Smooth muscle cell (in vitro differentiated cells): ENCODE measurements around the gene DEGS2. TPM values are rescaled to one million over a fixed set of nuclear protein-coding genes. Genes with fewer than 3 reads are reported as not detected.

Experiments
- DNase-seq: peaks from one replicate; lab custom pipeline; 2025; ENCODE audit not compliant: unreplicated experiment; lab: John Stamatoyannopoulos, UW
- H2AFZ ChIP-seq: fragments of 200-600 bp; sonication (generic); 2 replicates; pipeline ENCODE4 v1.6.0; 2016; ENCODE audit warnings: antibody characterized with exemption, low read depth, mild to moderate bottlenecking
- H3F3A ChIP-seq: fragments of 200-600 bp; sonication (generic); 2 replicates; pipeline ENCODE4 v1.6.0; 2017; ENCODE audit warnings: antibody characterized with exemption, low read depth
- H3K27ac ChIP-seq: fragments of 200-600 bp; sonication (generic); 2 replicates; pipeline ENCODE4 v1.5.1; 2016; ENCODE audit warnings: low read depth, mild to moderate bottlenecking
- H3K27me3 ChIP-seq: fragments of 200-600 bp; sonication (generic); 2 replicates; pipeline ENCODE4 v1.6.1; 2016; ENCODE audit warnings: low read depth, mild to moderate bottlenecking
- H3K36me3 ChIP-seq: fragments of 200-600 bp; sonication (generic); 2 replicates; pipeline ENCODE4 v1.5.1; 2016; ENCODE audit warnings: low read depth
- H3K4me1 ChIP-seq: fragments of 200-600 bp; sonication (generic); 2 replicates; pipeline ENCODE4 v1.5.1; 2016; ENCODE audit warnings: low read depth
- H3K4me2 ChIP-seq: fragments of 200-600 bp; sonication (generic); 2 replicates; pipeline ENCODE4 v1.6.0; 2016; ENCODE audit warnings: mild to moderate bottlenecking
- H3K4me3 ChIP-seq: fragments of 200-600 bp; sonication (generic); 2 replicates; pipeline ENCODE4 v1.5.1; 2016; ENCODE audit warnings: mild to moderate bottlenecking
- H3K79me2 ChIP-seq: fragments of 200-600 bp; sonication (generic); 2 replicates; pipeline ENCODE4 v1.6.0; 2016; ENCODE audit warnings: low read depth, mild to moderate bottlenecking
- H3K9ac ChIP-seq: fragments of 200-600 bp; sonication (generic); 2 replicates; pipeline ENCODE4 v1.6.0; 2016; ENCODE audit warnings: low read depth
- H3K9me3 ChIP-seq: fragments of 200-600 bp; sonication (generic); replicated peaks from 2 replicates; pipeline ENCODE4 v1.5.1; 2016; ENCODE audit warnings: low read depth
- H4K20me1 ChIP-seq: fragments of 200-600 bp; sonication (generic); 2 replicates; pipeline ENCODE4 v1.6.0; 2016; ENCODE audit warnings: low read depth
- WGBS: methylation state at CpG from one replicate; pipeline ENCODE4 v1.1.7; 2016; ENCODE audit warnings: low lambda C conversion rate; 5-methylcytosine and 5-hydroxymethylcytosine counted together
- polyA plus RNA-seq: library from polyadenylated mRNA; unstranded; fragments of >200 nt; fragmentation: Nextera tagmentation; extraction: Ambion mirVana; gene quantifications from 2 replicates; pipeline ENCODE4 v1.2.1, GENCODE V29; 2016
- total RNA-seq: library from RNA; depleted of rRNA; stranded (reverse); fragments of >200 nt; gene quantifications from 2 replicates; pipeline ENCODE4 v1.2.3, GENCODE V29; 2014
- TF ChIP-seq, protein P1 (sequence below): fragments of 200-600 bp; sonication (generic); IDR thresholded peaks from 2 replicates; pipeline ENCODE4 v1.5.1; 2017; ENCODE audit warnings: borderline replicate concordance, mild to moderate bottlenecking, antibody characterized with exemption; ENCODE audit not compliant: insufficient read depth, poor library complexity, severe bottlenecking

DEGS2 gene
- total and polyA plus RNA-seq, 2 experiments from 2014 or later: 0.45 to 0.83 TPM

DNA sequence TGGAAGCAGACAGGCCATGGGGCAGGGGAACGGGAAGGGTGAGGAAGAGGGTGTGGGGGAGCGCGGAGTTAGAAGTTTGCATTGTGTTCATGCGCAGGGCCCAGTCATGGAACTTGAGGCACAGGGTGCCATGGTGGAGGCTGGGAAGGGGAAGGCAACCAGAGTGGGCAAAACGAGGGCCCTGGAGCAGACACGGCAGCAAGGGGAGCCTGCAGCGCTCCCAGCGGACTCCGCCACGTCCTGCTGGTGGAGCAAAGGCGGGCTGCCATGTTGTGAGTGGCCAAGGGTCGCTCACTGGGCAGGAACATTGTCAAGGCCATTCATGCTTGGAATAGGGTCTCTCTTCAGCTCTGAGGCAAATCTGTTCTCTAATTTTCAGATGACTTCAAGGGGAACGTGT, 20.5 kb downstream of the DEGS2 start:
- H3K4me2 ChIP-seq: no peak overlapping the region

DNA sequence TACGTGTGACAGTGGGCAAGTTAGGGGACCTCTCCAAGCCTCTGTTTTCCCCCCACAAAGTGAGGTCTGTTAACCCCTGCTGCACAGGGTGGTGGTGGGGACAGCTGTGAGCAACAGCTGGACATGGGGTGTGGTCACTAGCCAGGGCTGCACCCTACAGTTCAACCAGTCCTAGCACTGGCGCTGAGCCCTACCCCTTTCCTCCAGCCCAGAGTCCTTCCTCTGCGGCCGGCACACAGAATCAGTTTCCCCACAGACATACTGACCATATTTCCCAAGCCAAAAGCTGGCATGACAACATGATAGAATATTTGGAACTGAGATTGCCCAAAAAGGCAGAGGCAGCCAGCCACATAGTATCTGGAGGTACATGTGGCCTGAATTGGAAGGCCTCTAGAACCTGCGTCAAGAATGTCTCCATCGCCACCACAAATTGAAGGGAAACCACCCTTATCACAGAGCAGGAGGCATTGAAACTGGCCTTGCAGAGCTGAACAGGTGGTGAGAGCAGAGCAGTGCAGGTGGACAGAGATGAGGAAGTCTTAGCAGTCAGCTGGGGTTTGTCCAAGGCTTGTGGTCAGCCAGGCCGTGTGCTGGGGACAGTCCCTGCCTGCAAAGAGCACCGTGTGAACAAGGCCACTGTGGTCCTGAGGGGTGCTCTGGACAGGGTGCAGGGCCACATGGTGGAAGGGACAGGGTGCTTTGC, 21.2 kb downstream of the DEGS2 start:
- no peaks in the 10 kb centered on the region for H3F3A ChIP-seq
- WGBS: 93% methylated on average over 8 of the region's 8 CpGs
- no peak overlapping the region for H3K27ac ChIP-seq
- no peak overlapping the region for H3K9ac ChIP-seq
- TF ChIP-seq, protein P1, sequence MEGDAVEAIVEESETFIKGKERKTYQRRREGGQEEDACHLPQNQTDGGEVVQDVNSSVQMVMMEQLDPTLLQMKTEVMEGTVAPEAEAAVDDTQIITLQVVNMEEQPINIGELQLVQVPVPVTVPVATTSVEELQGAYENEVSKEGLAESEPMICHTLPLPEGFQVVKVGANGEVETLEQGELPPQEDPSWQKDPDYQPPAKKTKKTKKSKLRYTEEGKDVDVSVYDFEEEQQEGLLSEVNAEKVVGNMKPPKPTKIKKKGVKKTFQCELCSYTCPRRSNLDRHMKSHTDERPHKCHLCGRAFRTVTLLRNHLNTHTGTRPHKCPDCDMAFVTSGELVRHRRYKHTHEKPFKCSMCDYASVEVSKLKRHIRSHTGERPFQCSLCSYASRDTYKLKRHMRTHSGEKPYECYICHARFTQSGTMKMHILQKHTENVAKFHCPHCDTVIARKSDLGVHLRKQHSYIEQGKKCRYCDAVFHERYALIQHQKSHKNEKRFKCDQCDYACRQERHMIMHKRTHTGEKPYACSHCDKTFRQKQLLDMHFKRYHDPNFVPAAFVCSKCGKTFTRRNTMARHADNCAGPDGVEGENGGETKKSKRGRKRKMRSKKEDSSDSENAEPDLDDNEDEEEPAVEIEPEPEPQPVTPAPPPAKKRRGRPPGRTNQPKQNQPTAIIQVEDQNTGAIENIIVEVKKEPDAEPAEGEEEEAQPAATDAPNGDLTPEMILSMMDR: no peak
- no peak overlapping the region for H3K4me2 ChIP-seq
- no peaks in the 10 kb centered on the region for H3K79me2 ChIP-seq
- no peaks in the 10 kb centered on the region for H4K20me1 ChIP-seq
- no peaks in the 10 kb centered on the region for H3K4me1 ChIP-seq
- no peak overlapping the region for H3K4me3 ChIP-seq
- no peak overlapping the region for H2AFZ ChIP-seq
- no peaks in the 10 kb centered on the region for H3K27me3 ChIP-seq
- H3K9me3 ChIP-seq: no peaks in the 10 kb centered on the region
- no peak for DNase-seq
- H3K36me3 ChIP-seq: no peaks in the 10 kb centered on the region

More for the DNA sequence above, 20.5 kb downstream of the DEGS2 start:
- no peak overlapping the region for H3K9ac ChIP-seq
- TF ChIP-seq, protein P1: no peak
- H3K79me2 ChIP-seq: no peaks in the 10 kb centered on the region
- over 99% methylated on average over 13 of the region's 13 CpGs for WGBS
- no peak overlapping the region for H3K27ac ChIP-seq
- no peak for DNase-seq
- H3K4me3 ChIP-seq: no peak overlapping the region
- no peaks in the 10 kb centered on the region for H3K4me1 ChIP-seq
- H3K36me3 ChIP-seq: no peaks in the 10 kb centered on the region
- H3F3A ChIP-seq: no peaks in the 10 kb centered on the region
- H3K27me3 ChIP-seq: no peaks in the 10 kb centered on the region
- no peaks in the 10 kb centered on the region for H4K20me1 ChIP-seq
- no peaks in the 10 kb centered on the region for H3K9me3 ChIP-seq
- no peak overlapping the region for H2AFZ ChIP-seq

DNA sequence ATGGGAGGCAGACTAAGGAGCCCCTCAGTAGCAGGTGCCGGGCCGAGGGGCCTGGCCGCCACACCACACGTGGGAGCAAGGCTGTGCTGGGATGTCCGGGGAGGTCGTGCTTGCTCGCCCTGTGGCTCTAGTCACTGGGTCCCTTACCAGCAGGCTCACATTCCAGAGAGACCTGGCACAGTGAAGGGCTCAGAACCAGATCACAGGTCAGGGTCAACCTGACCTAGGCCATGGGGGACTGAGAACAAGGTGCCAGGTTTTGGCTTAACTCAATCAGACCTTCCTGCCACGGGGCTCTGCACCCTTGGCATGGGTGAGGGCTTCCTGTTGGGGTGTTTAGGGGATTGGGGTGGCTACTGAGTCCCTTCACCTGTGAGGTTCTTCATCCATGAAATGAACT, 22.3 kb downstream of the DEGS2 start:
- TF ChIP-seq, protein P1: no peak
- Histone ChIP-seq H3K9ac (no peak overlapping the region), H3K27me3 (no peaks in the 10 kb centered on the region)

DNA sequence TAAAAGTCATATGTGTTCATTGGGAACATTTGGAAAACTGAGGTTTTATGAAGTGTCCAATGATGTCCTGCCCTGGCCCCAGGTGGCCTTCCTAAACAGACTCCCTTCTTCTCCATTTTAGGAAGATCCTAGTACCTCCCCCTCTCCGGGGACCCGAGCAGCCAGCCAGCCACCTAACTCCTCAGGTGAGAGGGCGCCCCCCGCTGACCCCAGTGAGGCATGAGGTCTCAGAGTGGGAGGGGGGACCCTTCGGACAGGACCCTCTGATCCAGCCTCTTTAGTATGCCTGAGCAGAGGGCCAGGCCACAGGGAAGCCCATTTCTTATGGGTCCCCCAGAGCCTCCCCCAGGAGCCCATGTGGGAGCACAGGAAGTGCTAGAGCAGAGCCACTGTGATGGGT, 23.7 kb downstream of the DEGS2 start:
- Histone ChIP-seq H3K9ac (no peak overlapping the region), H3K36me3 (no peaks in the 10 kb centered on the region), H3K9me3 (no peaks in the 10 kb centered on the region), H3K4me2 (no peak overlapping the region), H3F3A (no peaks in the 10 kb centered on the region), H3K27ac (no peak overlapping the region), H3K4me1 (no peaks in the 10 kb centered on the region), H2AFZ (no peak overlapping the region), H3K27me3 (no peaks in the 10 kb centered on the region), H4K20me1 (no peaks in the 10 kb centered on the region), H3K79me2 (no peaks in the 10 kb centered on the region), H3K4me3 (no peak overlapping the region)
- TF ChIP-seq, protein P1: no peak
- 95% methylated on average over 5 of the region's 5 CpGs for WGBS
- no peak for DNase-seq

More for the DNA sequence above, 22.3 kb downstream of the DEGS2 start:
- Histone ChIP-seq H3K4me3 (no peak overlapping the region), H2AFZ (no peak overlapping the region), H3K9me3 (no peaks in the 10 kb centered on the region), H3K4me1 (no peaks in the 10 kb centered on the region), H3K4me2 (no peak overlapping the region), H3F3A (no peaks in the 10 kb centered on the region), H3K79me2 (no peaks in the 10 kb centered on the region), H4K20me1 (no peaks in the 10 kb centered on the region), H3K27ac (no peak overlapping the region), H3K36me3 (no peaks in the 10 kb centered on the region)
- no peak for DNase-seq
- 91% methylated on average over 8 of the region's 8 CpGs for WGBS
